ENCODE measurements around the gene ATG10. TPM values are rescaled to one million over a fixed set of nuclear protein-coding genes. Genes with fewer than 3 reads are reported as not detected.
A peak's percentile ranks its signal among the peaks of the same experiment; 100 is the strongest.
"Not testable (repeated sequence)": the region's sequence is repeated elsewhere in the genome, so short reads cannot be mapped to it uniquely, and the experiment has no call there.

The ATG10 gene
- total and polyA plus RNA-seq, 7 donors = 4.2 to 7.4 (median 6.0) TPM

DNA sequence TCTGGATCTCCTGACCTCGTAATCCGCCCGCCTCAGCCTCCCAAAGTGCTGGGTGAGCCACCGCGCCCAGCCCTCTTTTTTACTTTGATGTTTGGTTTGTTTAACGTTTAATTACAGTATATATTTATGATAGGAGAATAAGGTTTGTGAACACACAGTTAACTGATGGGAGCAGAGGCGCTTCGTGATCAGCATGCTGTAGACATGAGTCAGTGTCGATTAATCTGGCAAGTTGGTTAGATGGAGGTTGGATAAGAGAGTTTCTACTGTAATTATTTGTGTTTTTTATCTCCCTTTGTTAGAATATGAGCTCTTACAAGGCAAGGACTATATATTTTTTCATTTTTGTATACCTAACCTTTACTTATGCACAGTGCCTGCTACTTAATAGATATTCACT lies 14.3 kb downstream of the ATG10 start:
- H3K27me3 ChIP-seq (ENCODE audit: insufficient read depth in 3 of 3, low read length in 2 of 3) = no peaks in the 10 kb centered on the region
- intact Hi-C loops (cut with DNase I) = loop anchor here in 1 of 2 donors (10.0 kb wide), 1 partner anchor 561 kb away; no protein-coding TSS in a partner anchor
- WGBS, 3 donors = 95 to 98% (median 97%) methylated on average over 9 of the region's 9 CpGs
- DNase-seq (no peak), ATAC-seq (no peak)
- H3K27ac ChIP-seq = no peak overlapping the region
- no peak overlapping the region for H3K4me3 ChIP-seq
- H3K4me1 ChIP-seq = no peaks in the 10 kb centered on the region
- H3K36me3 ChIP-seq (ENCODE audit: insufficient read depth in 1 of 2, low read depth in 1 of 2) = peaks cover 0 to 27% of the 10 kb centered on the region in 2 donors
- TF ChIP-seq CTCF (IDR thresholded peaks at IDR 0.05) = no peak
- no peaks in the 10 kb centered on the region for H3K9me3 ChIP-seq

- ATAC-seq = no peak
- H3K4me1 ChIP-seq = no peaks in the 10 kb centered on the region
These were observed 17.4 kb downstream of the ATG10 start for GRCh38 chr5:81989204-81989603.

GRCh38 chr5:81994679-81995078 lies 22.9 kb downstream of the ATG10 start:
- ATAC-seq (no peak), DNase-seq (no peak)
- H3K9me3 ChIP-seq = no peaks in the 10 kb centered on the region
- no peaks in the 10 kb centered on the region for H3K27me3 ChIP-seq (ENCODE audit: insufficient read depth in 3 of 3, low read length in 2 of 3)
- H3K4me1 ChIP-seq = no peaks in the 10 kb centered on the region
- H3K4me3 ChIP-seq = no peak overlapping the region
- H3K36me3 ChIP-seq (ENCODE audit: insufficient read depth in 1 of 2, low read depth in 1 of 2) = peaks cover 0 to under 1% of the 10 kb centered on the region in 2 donors
- 85 to 91% (median 91%) methylated on average over 1 of the region's 1 CpG for WGBS, 3 donors
- intact Hi-C loops (cut with DNase I) = no loop called here
- no peak for TF ChIP-seq CTCF (IDR thresholded peaks at IDR 0.05)
- no peak overlapping the region for H3K27ac ChIP-seq

More at GRCh38 chr5:81989204-81989603, 17.4 kb downstream of the ATG10 start:
- 76 to 84% (median 81%) methylated on average over 5 of the region's 5 CpGs for WGBS, 3 donors
- Histone ChIP-seq H3K36me3 (ENCODE audit: insufficient read depth in 1 of 2, low read depth in 1 of 2) (peaks cover 0 to 27% of the 10 kb centered on the region in 2 donors), H3K27me3 (ENCODE audit: insufficient read depth in 3 of 3, low read length in 2 of 3) (no peaks in the 10 kb centered on the region), H3K4me3 (no peak overlapping the region), H3K27ac (no peak overlapping the region), H3K9me3 (no peaks in the 10 kb centered on the region)
- intact Hi-C loops (cut with DNase I) = loop anchor here in 1 of 2 donors (10.0 kb wide), 1 partner anchor 564 kb away; no protein-coding TSS in a partner anchor
- DNase-seq = no peak
- TF ChIP-seq CTCF (IDR thresholded peaks at IDR 0.05) = no peak

GRCh38 chr5:81995407-81995806 lies 23.6 kb downstream of the ATG10 start:
- no peak for DNase-seq
- Histone ChIP-seq H3K4me3 (no peak overlapping the region), H3K36me3 (ENCODE audit: insufficient read depth in 1 of 2, low read depth in 1 of 2) (no peaks in the 10 kb centered on the region), H3K4me1 (no peaks in the 10 kb centered on the region), H3K27me3 (ENCODE audit: insufficient read depth in 3 of 3, low read length in 2 of 3) (no peaks in the 10 kb centered on the region), H3K9me3 (no peaks in the 10 kb centered on the region), H3K27ac (no peak overlapping the region)
- no peak for ATAC-seq
- WGBS, 3 donors = 93 to 100% (median 94%) methylated on average over 2 of the region's 2 CpGs
- TF ChIP-seq CTCF (IDR thresholded peaks at IDR 0.05) = no peak
- intact Hi-C loops (cut with DNase I) = no loop called here

GRCh38 chr5:82004511-82004910 lies 32.7 kb downstream of the ATG10 start:
- no peak for TF ChIP-seq CTCF (IDR thresholded peaks at IDR 0.05)
- Histone ChIP-seq H3K4me1 (no peaks in the 10 kb centered on the region), H3K36me3 (ENCODE audit: insufficient read depth in 1 of 2, low read depth in 1 of 2) (no peaks in the 10 kb centered on the region), H3K4me3 (no peak overlapping the region), H3K27me3 (ENCODE audit: insufficient read depth in 3 of 3, low read length in 2 of 3) (no peaks in the 10 kb centered on the region), H3K9me3 (no peaks in the 10 kb centered on the region), H3K27ac (no peak overlapping the region)
- WGBS, 3 donors = 78 to 81% (median 80%) methylated on average over 6 of the region's 6 CpGs
- DNase-seq = no peak
- ATAC-seq = peak; percentile 52 to 73 (median 66)
- intact Hi-C loops (cut with DNase I) = no loop called here

- H3K27ac ChIP-seq; H3K4me1 ChIP-seq; DNase-seq; intact Hi-C loops (cut with DNase I); H3K9me3 ChIP-seq; H3K27me3 ChIP-seq (ENCODE audit: insufficient read depth in 3 of 3, low read length in 2 of 3); H3K36me3 ChIP-seq (ENCODE audit: insufficient read depth in 1 of 2, low read depth in 1 of 2); ATAC-seq; H3K4me3 ChIP-seq: not testable (repeated sequence)
- WGBS, 3 donors = 97 to 99% (median 98%) methylated on average over 12 of the region's 12 CpGs
These were observed 38.0 kb downstream of the ATG10 start for GRCh38 chr5:82009869-82010268.

Data from psoas muscle (tissue), 8 donors.